Activated T-helper 17 cell treated with anti-CD3 and anti-CD28 coated beads, Interleukin-2, amount 50 U/mL, for 72 hours (primary cell): ENCODE measurements around the gene RHO. TPM values are rescaled to one million over a fixed set of nuclear protein-coding genes. Genes with fewer than 3 reads are reported as not detected.
"Not testable (repeated sequence)": the region's sequence is repeated elsewhere in the genome, so short reads cannot be mapped to it uniquely, and the experiment has no call there.

Experiments
- ATAC-seq: fragments of 150-1000 bp; cut with Tn5 transposase; replicated peaks from 2 replicates; pipeline ENCODE4 v1.10.0; 2021; ENCODE audit warnings: mild to moderate bottlenecking, moderate library complexity
- H3K27ac Mint-ChIP-seq: one replicate; pipeline ENCODE4 v1.8.0; 2022; ENCODE audit warnings: mixed read lengths
- H3K27me3 Mint-ChIP-seq: one replicate; pipeline ENCODE4 v1.8.0; 2022; ENCODE audit warnings: mixed read lengths
- H3K36me3 Mint-ChIP-seq: one replicate; pipeline ENCODE4 v1.8.0; 2022; ENCODE audit warnings: low read depth, mild to moderate bottlenecking, mixed read lengths
- H3K4me1 Mint-ChIP-seq: one replicate; pipeline ENCODE4 v1.8.0; 2022; ENCODE audit warnings: mixed read lengths
- H3K4me3 Mint-ChIP-seq: one replicate; pipeline ENCODE4 v1.8.0; 2022; ENCODE audit warnings: mild to moderate bottlenecking, mixed read lengths
- H3K9me3 Mint-ChIP-seq: one replicate; pipeline ENCODE4 v1.8.0; 2022; ENCODE audit warnings: mixed read lengths
- total RNA-seq, 2 donors: library from RNA; stranded (reverse); gene quantifications; one replicate each; pipeline ENCODE4 v1.2.3, GENCODE V29; 2022

RHO gene
- total RNA-seq, 2 donors from 2014 or later = not detected

GRCh38 chr3:129506231-129506742 is 22.2 kb upstream of the RHO start:
- Mint-ChIP-seq H3K36me3 (peaks cover 6% of the 10 kb centered on the region), H3K27ac (no peak overlapping the region), H3K4me3 (no peak overlapping the region), H3K9me3 (no peaks in the 10 kb centered on the region), H3K4me1 (no peaks in the 10 kb centered on the region), H3K27me3 (no peaks in the 10 kb centered on the region)
- ATAC-seq = no peak

DNA sequence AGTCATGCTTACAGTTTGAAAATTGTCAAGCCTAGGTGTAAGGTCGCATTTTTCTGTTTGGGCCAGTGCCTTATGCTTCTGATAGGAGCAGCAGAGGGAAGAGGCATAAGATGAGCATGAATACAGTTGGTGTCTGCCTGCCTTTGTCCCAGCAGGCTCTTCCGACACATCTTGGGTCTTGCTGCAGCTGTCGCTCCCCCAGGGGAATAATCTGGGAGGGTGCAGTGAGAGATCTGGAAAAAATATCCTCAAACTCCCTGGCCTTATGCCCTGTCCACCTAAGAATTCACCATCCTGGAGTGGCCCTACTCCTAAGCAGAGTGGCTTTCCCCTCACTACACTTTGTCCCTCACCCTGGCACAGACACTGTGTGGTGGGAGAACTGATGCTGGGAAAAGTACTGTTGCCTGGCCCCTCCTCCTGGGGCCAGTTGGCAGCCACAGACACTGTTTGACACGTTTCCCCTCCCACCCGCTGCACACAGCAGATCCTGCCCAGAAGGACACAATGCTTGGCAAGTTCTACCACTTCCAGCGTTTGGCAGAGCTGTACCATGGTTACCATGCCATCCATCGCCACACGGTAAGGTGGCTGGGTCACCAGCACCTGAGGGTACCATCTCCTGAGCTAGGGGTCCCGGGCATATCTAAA is 21.1 kb upstream of the RHO start:
- Mint-ChIP-seq H3K9me3 (no peaks in the 10 kb centered on the region), H3K36me3 (peaks cover 6% of the 10 kb centered on the region), H3K27me3 (no peaks in the 10 kb centered on the region), H3K27ac (no peak overlapping the region), H3K4me1 (no peaks in the 10 kb centered on the region), H3K4me3 (no peak overlapping the region)
- ATAC-seq = no peak

GRCh38 chr3:129512595-129512994 is 15.8 kb upstream of the RHO start:
- Mint-ChIP-seq H3K27me3 (no peaks in the 10 kb centered on the region), H3K9me3 (no peaks in the 10 kb centered on the region), H3K36me3 (peaks cover 6% of the 10 kb centered on the region), H3K4me1 (no peaks in the 10 kb centered on the region), H3K4me3 (no peak overlapping the region), H3K27ac (peak overlapping the region; percentile 14)
- no peak for ATAC-seq

DNA sequence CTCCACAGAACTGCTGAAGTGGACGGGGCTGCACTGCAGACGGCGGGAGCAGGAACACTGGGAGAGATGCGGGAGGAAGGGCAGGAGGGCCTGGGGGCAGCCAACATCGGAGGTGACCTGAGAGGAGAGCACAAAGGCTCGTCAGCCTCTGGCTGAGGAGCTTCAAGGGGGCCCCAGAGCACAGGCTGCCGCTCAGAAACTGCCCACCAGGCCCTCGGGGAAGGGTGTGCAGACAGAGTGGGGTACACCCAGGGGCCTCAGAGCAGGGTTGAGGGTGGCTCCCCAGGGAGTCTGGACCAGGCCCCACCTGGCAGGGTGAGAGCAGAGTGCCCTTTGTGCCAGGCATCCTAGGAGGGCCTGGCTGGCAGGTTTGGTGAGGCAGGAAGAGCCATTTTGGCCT is 14.7 kb upstream of the RHO start:
- Mint-ChIP-seq H3K27ac (no peak overlapping the region), H3K9me3 (no peaks in the 10 kb centered on the region), H3K4me1 (no peaks in the 10 kb centered on the region), H3K4me3 (no peak overlapping the region), H3K27me3 (no peaks in the 10 kb centered on the region), H3K36me3 (peaks cover 1% of the 10 kb centered on the region)
- ATAC-seq = no peak

- H3K27ac Mint-ChIP-seq = no peak overlapping the region
- no peak overlapping the region for H3K4me3 Mint-ChIP-seq
- no peaks in the 10 kb centered on the region for H3K27me3 Mint-ChIP-seq
- H3K36me3 Mint-ChIP-seq = no peaks in the 10 kb centered on the region
- no peaks in the 10 kb centered on the region for H3K9me3 Mint-ChIP-seq
- H3K4me1 Mint-ChIP-seq = no peaks in the 10 kb centered on the region
- ATAC-seq = no peak
Measured at GRCh38 chr3:129514110-129514509, 14.3 kb upstream of the RHO start.

DNA sequence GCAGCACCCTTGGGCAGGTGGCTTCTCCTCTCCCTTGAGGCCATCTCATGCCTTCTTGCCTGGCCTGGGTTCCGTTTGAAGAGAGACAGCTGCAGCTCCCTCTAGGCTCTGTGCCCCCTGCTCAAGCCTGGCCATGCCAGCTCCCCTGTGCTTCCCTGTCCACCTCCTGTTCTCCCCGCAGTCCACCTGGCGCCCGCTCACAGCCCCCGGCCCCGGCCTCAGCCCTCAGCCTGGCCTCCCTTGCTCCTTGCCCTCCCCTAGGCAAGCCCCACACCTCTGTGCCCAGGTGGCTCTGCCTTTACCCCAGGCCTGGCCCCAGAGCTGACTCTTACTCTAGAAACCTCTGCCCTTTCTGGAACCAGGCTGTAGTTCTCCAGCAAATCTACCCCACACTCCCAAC is 13.9 kb upstream of the RHO start:
- Mint-ChIP-seq H3K27me3 (no peaks in the 10 kb centered on the region), H3K9me3 (no peaks in the 10 kb centered on the region), H3K36me3 (no peaks in the 10 kb centered on the region), H3K27ac (no peak overlapping the region), H3K4me3 (no peak overlapping the region), H3K4me1 (no peaks in the 10 kb centered on the region)
- ATAC-seq = no peak

DNA sequence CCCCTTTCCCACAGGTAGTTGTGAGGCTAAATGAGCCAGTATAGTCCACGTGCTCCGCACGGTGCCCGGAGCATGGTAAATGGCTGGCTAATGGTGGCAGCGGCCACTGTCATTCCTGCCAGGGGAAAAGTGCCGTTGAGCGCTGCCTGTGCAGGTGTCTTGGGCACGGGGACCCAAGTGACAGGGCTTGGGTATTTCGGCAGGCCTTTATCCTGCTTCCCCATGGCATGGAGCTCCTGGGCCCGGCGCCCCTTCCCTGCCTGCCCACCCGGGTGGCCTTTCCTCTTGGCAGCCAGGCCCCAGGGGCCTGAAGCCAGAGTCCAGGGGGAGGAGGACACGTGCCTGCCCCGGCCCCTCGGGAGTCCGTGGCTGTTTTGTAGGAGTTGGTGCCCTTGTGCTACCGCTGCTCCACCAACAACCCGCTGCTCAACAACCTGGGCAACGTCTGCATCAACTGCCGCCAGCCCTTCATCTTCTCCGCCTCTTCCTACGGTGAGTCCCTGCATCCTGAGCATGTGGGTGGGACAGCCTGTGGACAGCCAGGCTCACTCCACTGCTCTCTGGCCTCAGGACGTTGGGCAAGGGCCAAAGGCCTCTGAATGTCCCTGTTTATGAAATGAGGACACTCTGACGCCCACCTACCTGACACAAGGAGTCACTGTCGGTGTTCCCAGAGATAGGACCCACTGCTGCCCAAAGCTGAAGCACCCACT is 13.2 kb upstream of the RHO start:
- H3K36me3 Mint-ChIP-seq, H3K27ac Mint-ChIP-seq, ATAC-seq, H3K9me3 Mint-ChIP-seq, H3K4me1 Mint-ChIP-seq, H3K27me3 Mint-ChIP-seq, H3K4me3 Mint-ChIP-seq: not testable (repeated sequence)

- H3K4me1 Mint-ChIP-seq, H3K4me3 Mint-ChIP-seq, H3K27ac Mint-ChIP-seq, H3K9me3 Mint-ChIP-seq, ATAC-seq, H3K27me3 Mint-ChIP-seq, H3K36me3 Mint-ChIP-seq: not testable (repeated sequence)
Measured at GRCh38 chr3:129515821-129516432, 12.5 kb upstream of the RHO start.

- Mint-ChIP-seq H3K4me1 (no peaks in the 10 kb centered on the region), H3K27ac (no peak overlapping the region), H3K4me3 (no peak overlapping the region), H3K9me3 (no peaks in the 10 kb centered on the region), H3K36me3 (no peaks in the 10 kb centered on the region), H3K27me3 (no peaks in the 10 kb centered on the region)
- no peak for ATAC-seq
Measured at GRCh38 chr3:129517516-129517915, 10.9 kb upstream of the RHO start.

DNA sequence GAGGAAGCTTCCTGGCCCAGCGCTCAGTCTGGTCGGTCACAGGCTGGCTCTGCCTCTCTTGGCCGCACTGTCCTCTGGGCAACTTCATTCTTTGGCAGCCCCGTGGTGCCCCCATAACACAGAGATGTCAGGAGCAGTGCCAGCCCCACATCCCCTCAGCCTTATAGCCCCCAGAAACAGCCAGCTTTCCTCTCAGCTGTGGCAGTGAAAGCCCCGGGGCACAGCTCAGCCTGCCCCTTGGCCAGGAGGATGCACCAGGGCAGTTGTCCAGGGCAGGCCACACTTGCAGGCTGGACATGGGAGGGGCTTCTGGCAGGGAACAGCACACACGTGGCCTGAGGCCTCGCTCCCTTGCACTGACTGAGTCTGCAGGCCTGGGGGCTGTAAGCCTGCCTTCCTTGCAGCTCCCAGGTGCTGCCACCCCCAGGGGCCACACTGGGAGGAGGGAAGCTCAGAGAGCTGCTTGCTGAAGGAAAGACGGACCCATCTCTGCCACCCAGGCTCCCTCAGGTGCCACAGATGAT is 10.3 kb upstream of the RHO start:
- ATAC-seq = no peak
- Mint-ChIP-seq H3K4me3 (no peak overlapping the region), H3K9me3 (no peaks in the 10 kb centered on the region), H3K4me1 (no peaks in the 10 kb centered on the region), H3K36me3 (no peaks in the 10 kb centered on the region), H3K27ac (no peak overlapping the region), H3K27me3 (no peaks in the 10 kb centered on the region)

DNA sequence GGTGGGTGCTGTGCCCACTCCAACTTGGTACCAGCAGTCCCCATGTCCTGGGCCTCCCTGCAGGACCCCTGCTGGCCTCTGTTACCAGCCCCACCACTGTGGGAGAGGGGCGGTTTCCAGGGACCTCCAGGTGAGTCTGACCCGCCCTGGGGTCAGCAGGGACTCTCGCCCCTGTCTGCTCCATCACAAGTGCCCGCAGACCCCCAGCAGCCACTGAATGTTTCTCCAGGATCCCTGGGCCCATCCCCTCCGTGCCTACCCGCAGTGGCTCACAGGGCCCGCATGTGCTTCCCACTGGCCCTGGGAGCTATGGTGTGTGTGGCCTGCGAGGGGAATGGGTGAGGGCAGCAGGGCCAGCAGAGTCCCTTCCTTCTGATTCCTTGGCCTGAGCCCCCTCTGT is 9.9 kb upstream of the RHO start:
- ATAC-seq = no peak
- Mint-ChIP-seq H3K4me1 (no peaks in the 10 kb centered on the region), H3K9me3 (no peaks in the 10 kb centered on the region), H3K4me3 (no peak overlapping the region), H3K36me3 (no peaks in the 10 kb centered on the region), H3K27ac (no peak overlapping the region), H3K27me3 (no peaks in the 10 kb centered on the region)

DNA sequence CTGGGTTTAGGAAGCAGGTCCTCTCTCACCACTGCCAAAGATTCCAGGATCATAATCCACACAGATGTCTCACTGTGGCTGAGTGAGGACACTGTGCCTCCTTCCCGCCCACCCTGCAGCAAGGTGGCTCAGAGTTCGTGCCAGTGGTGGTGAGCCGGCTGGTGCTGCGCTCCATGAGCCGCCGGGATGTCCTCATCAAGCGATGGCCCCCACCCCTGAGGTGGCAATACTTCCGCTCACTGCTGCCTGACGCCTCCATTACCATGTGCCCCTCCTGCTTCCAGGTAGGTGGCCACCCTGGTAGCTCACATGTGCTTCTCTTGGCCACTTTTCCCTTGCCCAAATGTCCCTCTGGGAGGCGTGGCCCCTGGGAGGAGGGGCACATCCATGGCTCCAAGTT is 9.0 kb upstream of the RHO start:
- Mint-ChIP-seq H3K9me3 (no peaks in the 10 kb centered on the region), H3K4me1 (no peaks in the 10 kb centered on the region)

DNA sequence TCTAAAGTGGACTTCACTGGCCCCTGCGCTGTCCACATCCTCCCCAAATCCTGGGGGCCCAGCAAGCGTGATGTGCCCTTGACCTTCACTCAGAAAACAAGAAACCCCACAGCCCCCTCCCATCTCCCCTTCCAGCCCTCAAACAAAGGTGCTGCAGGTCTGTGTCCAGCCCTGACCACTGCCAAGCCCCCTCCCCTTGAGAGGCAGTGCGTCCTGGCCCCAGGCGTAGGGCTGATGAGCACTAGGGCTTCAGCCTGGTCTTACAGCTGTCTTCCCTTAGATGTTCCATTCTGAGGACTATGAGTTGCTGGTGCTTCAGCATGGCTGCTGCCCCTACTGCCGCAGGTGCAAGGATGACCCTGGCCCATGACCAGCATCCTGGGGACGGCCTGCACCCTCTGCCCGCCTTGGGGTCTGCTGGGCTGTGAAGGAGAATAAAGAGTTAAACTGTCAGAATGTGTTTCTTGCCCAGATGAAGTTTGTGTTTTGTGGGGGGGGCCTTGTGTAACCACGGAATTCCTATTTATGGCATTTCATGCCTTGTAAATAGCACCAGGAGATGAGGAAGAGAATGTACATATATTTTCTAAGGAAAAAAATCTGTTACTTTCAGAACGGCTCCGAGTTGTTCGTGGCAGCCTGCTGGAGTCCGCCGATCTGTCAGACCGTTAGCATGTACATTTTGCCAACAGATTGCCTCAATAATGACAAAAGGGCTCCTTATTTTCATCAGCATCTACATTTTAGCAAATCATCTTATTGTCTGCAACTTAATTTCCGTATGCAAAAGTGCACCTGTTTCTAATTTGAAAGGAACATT is 8.3 kb upstream of the RHO start:
- Mint-ChIP-seq H3K27me3 (no peaks in the 10 kb centered on the region), H3K9me3 (no peaks in the 10 kb centered on the region), H3K27ac (no peak overlapping the region), H3K4me1 (no peaks in the 10 kb centered on the region), H3K4me3 (no peak overlapping the region), H3K36me3 (no peaks in the 10 kb centered on the region)
- no peak for ATAC-seq

More for the DNA sequence above, 9.0 kb upstream of the RHO start:
- Mint-ChIP-seq H3K4me3 (no peak overlapping the region), H3K27ac (no peak overlapping the region), H3K27me3 (no peaks in the 10 kb centered on the region), H3K36me3 (no peaks in the 10 kb centered on the region)
- no peak for ATAC-seq

DNA sequence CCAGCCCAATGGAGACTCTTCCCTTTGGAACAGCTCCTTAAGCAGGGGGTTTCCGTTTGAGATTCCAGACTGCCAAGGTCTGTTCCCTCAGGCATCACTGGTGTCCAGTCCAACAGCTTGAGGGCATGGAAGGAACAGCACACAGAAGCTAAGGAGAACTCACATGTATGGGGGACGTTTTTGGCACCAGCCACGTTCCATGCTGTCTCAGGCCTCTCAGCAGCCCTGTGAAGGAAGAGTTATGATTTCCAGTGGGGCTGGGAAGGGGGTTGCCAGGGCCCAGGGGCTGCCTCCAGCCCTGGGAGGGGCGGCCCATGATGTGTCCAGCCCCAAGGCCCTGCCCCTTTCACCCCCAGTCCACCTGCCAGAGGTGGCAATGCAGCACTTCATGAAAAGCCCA is 7.5 kb upstream of the RHO start:
- H3K27me3 Mint-ChIP-seq = no peaks in the 10 kb centered on the region
- no peak overlapping the region for H3K4me3 Mint-ChIP-seq
- H3K4me1 Mint-ChIP-seq = no peaks in the 10 kb centered on the region
- no peaks in the 10 kb centered on the region for H3K36me3 Mint-ChIP-seq
- no peak for ATAC-seq
- no peaks in the 10 kb centered on the region for H3K9me3 Mint-ChIP-seq
- no peak overlapping the region for H3K27ac Mint-ChIP-seq
